HEK293T (cell line): ENCODE results near the gene CADPS.

Source experiments
- CTCF ChIA-PET: fragments of 350-600 bp; formaldehyde crosslinking; extraction: SDS; loops from one replicate; lab custom pipeline; 2021; ENCODE audit warnings: antibody characterized with exemption, inconsistent platforms; lab: Yijun Ruan, JAX
- POLR2A ChIA-PET: fragments of 350-600 bp; formaldehyde crosslinking; extraction: SDS; loops from one replicate; lab custom pipeline; 2020; ENCODE audit warnings: antibody characterized with exemption, inconsistent platforms; lab: Yijun Ruan, JAX
- DNase-seq: peaks from one replicate; pipeline ENCODE4 v3.0.0; 2012; ENCODE audit warnings: mixed read lengths; ENCODE audit errors: extremely low spot score
- ARNT ChIP-seq: fragments of 450-650 bp; IDR thresholded peaks from 2 replicates; pipeline ENCODE4 v1.6.1; 2017; ENCODE audit warnings: mild to moderate bottlenecking
- BHLHE40 ChIP-seq: fragments of 450-650 bp; IDR thresholded peaks from 2 replicates; pipeline ENCODE4 v1.6.1; 2016; ENCODE audit warnings: mild to moderate bottlenecking, moderate library complexity, borderline replicate concordance
- CTBP1 ChIP-seq: fragments of 450-650 bp; IDR thresholded peaks from 2 replicates; pipeline ENCODE4 v1.6.1; 2016; ENCODE audit warnings: borderline replicate concordance
- ELF4 ChIP-seq: fragments of 450-650 bp; IDR thresholded peaks from 2 replicates; pipeline ENCODE4 v1.6.1; 2017; ENCODE audit warnings: antibody characterized with exemption
- FOXA1 ChIP-seq: fragments of 450-650 bp; IDR thresholded peaks from 2 replicates; pipeline ENCODE4 v1.6.1; 2016; ENCODE audit warnings: mild to moderate bottlenecking
- FOXK2 ChIP-seq: fragments of 450-650 bp; IDR thresholded peaks from 2 replicates; pipeline ENCODE4 v1.6.1; 2016; ENCODE audit warnings: mild to moderate bottlenecking
- FOXM1 ChIP-seq: fragments of 450-650 bp; IDR thresholded peaks from 2 replicates; pipeline ENCODE4 v1.6.1; 2017; ENCODE audit warnings: mild to moderate bottlenecking, borderline replicate concordance
- HDGF ChIP-seq: fragments of 450-650 bp; IDR thresholded peaks from 2 replicates; pipeline ENCODE4 v1.6.1; 2017; ENCODE audit warnings: antibody characterized with exemption, borderline replicate concordance
- L3MBTL2 ChIP-seq: fragments of 450-650 bp; conservative IDR thresholded peaks from 2 replicates; pipeline ENCODE4 v1.6.1; 2016; ENCODE audit warnings: mild to moderate bottlenecking
- LEF1 ChIP-seq: fragments of 450-650 bp; IDR thresholded peaks from 2 replicates; pipeline ENCODE4 v1.6.1; 2017; ENCODE audit warnings: mild to moderate bottlenecking, borderline replicate concordance
- NFRKB ChIP-seq: fragments of 450-650 bp; IDR thresholded peaks from 2 replicates; pipeline ENCODE4 v1.6.1; 2016; ENCODE audit warnings: mild to moderate bottlenecking, moderate library complexity
- PKNOX1 ChIP-seq: fragments of 450-650 bp; IDR thresholded peaks from 2 replicates; pipeline ENCODE4 v1.6.1; 2016
- SP1 ChIP-seq: fragments of 450-650 bp; IDR thresholded peaks from 2 replicates; pipeline ENCODE4 v1.6.1; 2017
- SUZ12 ChIP-seq: fragments of 450-650 bp; IDR thresholded peaks from 2 replicates; pipeline ENCODE4 v1.6.1; 2016; ENCODE audit warnings: mild to moderate bottlenecking
- TARDBP ChIP-seq: fragments of 450-650 bp; IDR thresholded peaks from 2 replicates; pipeline ENCODE4 v1.6.1; 2016
- ZNF384 ChIP-seq: fragments of 450-650 bp; IDR thresholded peaks from 2 replicates; pipeline ENCODE4 v1.6.1; 2016

Gene CADPS

GRCh38 chr3:62911526-62911925, 36.3 kb upstream of the CADPS start:
- CTCF ChIA-PET = no interaction called here

GRCh38 chr3:62905331-62905730, 30.1 kb upstream of the CADPS start:
- ChIA-PET POLR2A (no interaction called here), CTCF (no interaction called here)
- no peak for TF ChIP-seq NFRKB
- TF ChIP-seq ZNF384 = no peak
- TF ChIP-seq ELF4 = no peak
- no peak for TF ChIP-seq L3MBTL2
- no peak for TF ChIP-seq ARNT
- TF ChIP-seq PKNOX1 = no peak
- TF ChIP-seq FOXK2 = no peak
- TF ChIP-seq SP1 = no peak
- TF ChIP-seq LEF1 = no peak
- no peak for TF ChIP-seq BHLHE40
- no peak for TF ChIP-seq FOXM1
- no peak for TF ChIP-seq TARDBP
- no peak for TF ChIP-seq CTBP1
- TF ChIP-seq FOXA1 = no peak
- no peak for TF ChIP-seq HDGF
- no peak for DNase-seq

More at GRCh38 chr3:62911526-62911925, 36.3 kb upstream of the CADPS start:
- POLR2A ChIA-PET = no interaction called here
- DNase-seq = no peak
- TF ChIP-seq SP1 = no peak
- TF ChIP-seq ZNF384 = no peak
- no peak for TF ChIP-seq L3MBTL2
- TF ChIP-seq BHLHE40 = no peak
- no peak for TF ChIP-seq CTBP1
- no peak for TF ChIP-seq LEF1
- TF ChIP-seq ARNT = no peak
- TF ChIP-seq FOXK2 = no peak
- TF ChIP-seq NFRKB = no peak
- TF ChIP-seq ELF4 = no peak
- TF ChIP-seq TARDBP = no peak
- no peak for TF ChIP-seq FOXM1
- no peak for TF ChIP-seq PKNOX1

GRCh38 chr3:62898530-62899496, 23.6 kb upstream of the CADPS start:
- DNase-seq = no peak
- TF ChIP-seq FOXK2 (no peak), TARDBP (no peak), ZNF384 (no peak), FOXA1 (no peak), LEF1 (no peak), CTBP1 (no peak), ARNT (no peak), HDGF (no peak), PKNOX1 (no peak), SUZ12 (no peak), ELF4 (no peak)
- ChIA-PET CTCF (no interaction called here), POLR2A (no interaction called here)

- ChIA-PET CTCF (no interaction called here), POLR2A (no interaction called here)
- DNase-seq = no peak
- TF ChIP-seq FOXA1 (no peak), ZNF384 (no peak), SUZ12 (no peak), NFRKB (no peak), SP1 (no peak), CTBP1 (no peak), TARDBP (no peak), PKNOX1 (no peak), ARNT (no peak)
Measured at GRCh38 chr3:62895901-62896300, 20.7 kb upstream of the CADPS start.

GRCh38 chr3:62892951-62893350, 17.7 kb upstream of the CADPS start:
- ChIA-PET POLR2A (no interaction called here), CTCF (no interaction called here)
- TF ChIP-seq CTBP1 (no peak), FOXK2 (no peak), FOXA1 (no peak), L3MBTL2 (no peak), PKNOX1 (no peak), NFRKB (no peak), HDGF (no peak), TARDBP (no peak), FOXM1 (no peak), LEF1 (no peak), BHLHE40 (no peak), ELF4 (no peak)
- DNase-seq = no peak
